Keratinocyte (primary cell): ENCODE results near the gene GLTP. TPM values are rescaled to one million over a fixed set of nuclear protein-coding genes. Genes with fewer than 3 reads are reported as not detected.
A peak's percentile ranks its signal among the peaks of the same experiment; 100 is the strongest.

Experiments used
- DNase-seq: peaks from one replicate; pipeline ENCODE4 v3.0.0-alpha.2; 2011; ENCODE audit warnings: low read depth, missing footprints, low spot score
- FAIRE-seq: peaks from 2 replicates; lab custom pipeline; 2011; peaks lifted over from hg19 to GRCh38; lab: Jason Lieb, UNC
- H2AFZ ChIP-seq: 2 replicates; pipeline ENCODE4 v1.6.0; 2012; ENCODE audit warnings: low read length, control low read depth, inconsistent platforms; ENCODE audit not compliant: control insufficient read depth
- H3K27ac ChIP-seq: 2 replicates; pipeline ENCODE4 v1.5.1; 2011; ENCODE audit warnings: low read length; ENCODE audit not compliant: control insufficient read depth, insufficient read depth
- H3K27me3 ChIP-seq: 3 replicates; pipeline ENCODE4 v1.6.0; 2011; ENCODE audit warnings: low read length; ENCODE audit not compliant: control insufficient read depth, insufficient read depth; ENCODE audit errors: extremely low read depth
- H3K36me3 ChIP-seq, 2 experiments: 2 replicates in 1 of 2; 3 replicates in 1 of 2; pipeline ENCODE4 v1.5.1; 2011; ENCODE audit warnings: low read length in 2 of 2, mild to moderate bottlenecking in 1 of 2; ENCODE audit not compliant: control insufficient read depth in 2 of 2, insufficient read depth in 2 of 2; ENCODE audit errors: extremely low read depth in 1 of 2
- H3K4me1 ChIP-seq: 3 replicates; pipeline ENCODE4 v1.5.1; 2011; ENCODE audit warnings: low read length; ENCODE audit not compliant: control insufficient read depth, insufficient read depth; ENCODE audit errors: extremely low read depth
- H3K4me2 ChIP-seq: 3 replicates; pipeline ENCODE4 v1.6.0; 2011; ENCODE audit warnings: low read depth, low read length; ENCODE audit not compliant: control insufficient read depth, insufficient read depth; ENCODE audit errors: extremely low read depth
- H3K4me3 ChIP-seq, 3 experiments: fragments of 200-600 bp in 1 of 3; sonication (generic) in 1 of 3; 2 replicates in 2 of 3; 3 replicates in 1 of 3; pipeline ENCODE4 v1.5.1; 2011 to 2016; ENCODE audit warnings: low read length in 3 of 3, mild to moderate bottlenecking in 3 of 3, control low read depth in 2 of 3, inconsistent platforms in 1 of 3, low read depth in 1 of 3, mixed read lengths in 1 of 3, mixed run types in 1 of 3, moderate library complexity in 1 of 3; ENCODE audit not compliant: control insufficient read depth in 2 of 3, insufficient read depth in 2 of 3; ENCODE audit errors: extremely low read depth in 1 of 3
- H3K79me2 ChIP-seq: 2 replicates; pipeline ENCODE4 v1.6.0; 2012; ENCODE audit warnings: low read length; ENCODE audit not compliant: control insufficient read depth, insufficient read depth
- H3K9ac ChIP-seq: 3 replicates; pipeline ENCODE4 v1.6.0; 2011; ENCODE audit warnings: low read length; ENCODE audit not compliant: control insufficient read depth, insufficient read depth; ENCODE audit errors: extremely low read depth
- H3K9me1 ChIP-seq: 3 replicates; pipeline ENCODE4 v1.6.0; 2011; ENCODE audit warnings: low read length; ENCODE audit not compliant: control insufficient read depth, insufficient read depth; ENCODE audit errors: extremely low read depth
- H3K9me3 ChIP-seq: 2 replicates; pipeline ENCODE4 v1.5.1; 2012; ENCODE audit warnings: low read depth, low read length; ENCODE audit not compliant: control insufficient read depth
- H4K20me1 ChIP-seq: 3 replicates; pipeline ENCODE4 v1.6.0; 2011; ENCODE audit warnings: low read length; ENCODE audit not compliant: control insufficient read depth, insufficient read depth; ENCODE audit errors: extremely low read depth
- CTCF ChIP-seq, 3 experiments: IDR thresholded peaks in 1 of 3; conservative IDR thresholded peaks in 1 of 3; optimal IDR thresholded peaks in 1 of 3; 2 replicates in 2 of 3; 3 replicates in 1 of 3; pipeline versions ENCODE3 to v1.5.1; 2011; ENCODE audit warnings: low read length in 3 of 3, mild to moderate bottlenecking in 3 of 3, moderate library complexity in 2 of 3, control low read depth in 1 of 3, inconsistent platforms in 1 of 3; ENCODE audit not compliant: insufficient read depth in 2 of 3; ENCODE audit errors: extremely low read depth in 1 of 3
- EZH2 ChIP-seq: IDR thresholded peaks from one replicate; pipeline ENCODE4 v1.6.1; 2012; ENCODE audit warnings: inconsistent platforms, mild to moderate bottlenecking, low read length, moderate library complexity
- dilution Hi-C: fragments of 300-500 bp; cut with MboI; formaldehyde crosslinking; loops from one replicate; pipeline ENCODE4 v1.7.0; 2020; ENCODE audit warnings: low sequenced_read_pairs; ENCODE audit not compliant: extremely low pct_ligation_motif_present
- polyA plus RNA-seq, 5 experiments: library from polyadenylated mRNA; depleted of rRNA in 3 of 5; stranded (reverse) in 3 of 5; stranded (forward) in 1 of 5; unstranded in 1 of 5; fragments of >200 nt; gene quantifications; 1 replicate in 1 of 5; 2 replicates in 3 of 5; 3 replicates in 1 of 5; pipeline versions ENCODE4 v1.2.1 to v1.2.3, GENCODE V29; 2011 to 2012; ENCODE audit warnings: missing spikeins in 2 of 5, low read depth in 1 of 5, low replicate concordance in 1 of 5

GLTP gene
- polyA plus RNA-seq, 1 donor (not counting 4 experiments of a cell fraction or from before 2014, with no cell fraction given), result 54.6 TPM

- FAIRE-seq (no peak), DNase-seq (no peak)
- no peaks in the 10 kb centered on the region for H3K36me3 ChIP-seq
- H2AFZ ChIP-seq, result peak overlapping the region; percentile 68
- peaks cover 6% of the 10 kb centered on the region for H4K20me1 ChIP-seq
- peaks cover 49% of the 10 kb centered on the region for H3K4me1 ChIP-seq
- H3K27ac ChIP-seq, result peak overlapping the region; percentile 69
- peaks cover 4% of the 10 kb centered on the region for H3K9me1 ChIP-seq
- H3K27me3 ChIP-seq, result no peaks in the 10 kb centered on the region
- dilution Hi-C loops, result no loop called here
- no peaks in the 10 kb centered on the region for H3K9me3 ChIP-seq
- peak overlapping the region; percentile 79 to 95 (median 93) for H3K4me3 ChIP-seq
- H3K9ac ChIP-seq, result peak overlapping the region; percentile 77
- H3K79me2 ChIP-seq, result peaks cover 35% of the 10 kb centered on the region
- TF ChIP-seq EZH2 (no peak), CTCF (optimal IDR thresholded peaks at IDR 0.05 in 1 of 3, IDR thresholded peaks at IDR 0.05 in 1 of 3, conservative IDR thresholded peaks at IDR 0.05 in 1 of 3; ENCODE audit: extremely low read depth in 1 of 3, insufficient read depth in 2 of 3, low read length in 3 of 3) (no peak)
- peak overlapping the region; percentile 98 for H3K4me2 ChIP-seq
Measured at GRCh38 chr12:109879351-109880042, 844 bp downstream of the GLTP start.

- peak overlapping the region; percentile 79 to 95 (median 93) for H3K4me3 ChIP-seq
- H3K9ac ChIP-seq, result peak overlapping the region; percentile 77
- DNase-seq (no peak), FAIRE-seq (peak; percentile 39)
- no peaks in the 10 kb centered on the region for H3K36me3 ChIP-seq
- H3K27me3 ChIP-seq, result no peaks in the 10 kb centered on the region
- H3K79me2 ChIP-seq, result peaks cover 41% of the 10 kb centered on the region
- H3K9me3 ChIP-seq, result no peaks in the 10 kb centered on the region
- H3K27ac ChIP-seq, result peak overlapping the region; percentile 69
- peaks cover 6% of the 10 kb centered on the region for H4K20me1 ChIP-seq
- H3K9me1 ChIP-seq, result peaks cover 4% of the 10 kb centered on the region
- dilution Hi-C loops, result no loop called here
- H3K4me2 ChIP-seq, result peak overlapping the region; percentile 98
- peaks cover 48% of the 10 kb centered on the region for H3K4me1 ChIP-seq
- TF ChIP-seq EZH2, result no peak
- TF ChIP-seq CTCF (optimal IDR thresholded peaks at IDR 0.05 in 1 of 3, IDR thresholded peaks at IDR 0.05 in 1 of 3, conservative IDR thresholded peaks at IDR 0.05 in 1 of 3; ENCODE audit: extremely low read depth in 1 of 3, insufficient read depth in 2 of 3, low read length in 3 of 3), result no peak
- peak overlapping the region; percentile 68 for H2AFZ ChIP-seq
Measured at GRCh38 chr12:109878749-109879148, 1.6 kb downstream of the GLTP start.
